Choroid plexus epithelial cell (primary cell): ENCODE measurements around the gene C3orf49.

Experiments used
- DNase-seq: peaks from one replicate; pipeline ENCODE4 v3.0.0-alpha.2; 2010; ENCODE audit warnings: low read depth
- H3K4me3 ChIP-seq: 2 replicates; pipeline ENCODE4 v1.5.1; 2011; ENCODE audit warnings: low read depth, mild to moderate bottlenecking, control low read depth, low read length, moderate library complexity
- TF ChIP-seq, protein P1 (sequence below): conservative IDR thresholded peaks from 2 replicates; pipeline ENCODE4 v1.5.1; 2011; ENCODE audit warnings: low read depth, mild to moderate bottlenecking, control low read depth, inconsistent platforms, low read length, moderate library complexity

Gene C3orf49

DNA sequence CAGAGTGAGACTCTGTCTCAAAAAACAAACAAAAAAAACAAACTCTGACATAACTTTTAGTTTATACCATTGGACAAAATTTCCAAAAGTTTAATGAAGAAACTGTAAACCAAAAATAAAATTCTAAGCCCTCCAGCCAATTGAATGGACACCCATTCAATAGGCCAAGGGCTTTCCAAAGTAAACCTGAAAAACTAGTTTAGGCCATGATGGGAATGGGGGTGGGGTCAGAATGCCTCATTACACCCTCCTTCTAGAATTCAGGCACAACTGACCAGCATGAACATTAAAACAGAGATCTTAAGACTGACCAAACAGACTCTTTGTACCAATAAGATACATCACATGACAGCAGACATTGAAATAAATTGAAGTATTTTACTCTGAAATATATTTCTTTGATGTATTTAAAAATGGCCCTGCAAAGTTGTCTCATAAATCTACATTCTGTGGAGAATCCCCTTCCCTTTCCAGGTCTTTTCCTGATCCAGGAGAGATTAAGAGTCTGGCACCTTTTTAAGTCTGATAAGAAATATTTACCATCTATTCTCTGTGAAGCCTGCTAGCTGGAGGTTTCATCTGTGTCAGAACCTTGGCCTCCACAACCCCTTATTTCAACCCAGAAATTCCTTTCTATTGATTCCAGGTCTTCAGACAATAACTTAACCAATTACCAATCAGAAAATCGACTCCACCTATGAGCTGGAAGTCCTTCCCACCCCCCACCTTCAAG lies 28.8 kb downstream of the C3orf49 start:
- no peak overlapping the region for H3K4me3 ChIP-seq
- DNase-seq: no peak
- TF ChIP-seq, protein P1, sequence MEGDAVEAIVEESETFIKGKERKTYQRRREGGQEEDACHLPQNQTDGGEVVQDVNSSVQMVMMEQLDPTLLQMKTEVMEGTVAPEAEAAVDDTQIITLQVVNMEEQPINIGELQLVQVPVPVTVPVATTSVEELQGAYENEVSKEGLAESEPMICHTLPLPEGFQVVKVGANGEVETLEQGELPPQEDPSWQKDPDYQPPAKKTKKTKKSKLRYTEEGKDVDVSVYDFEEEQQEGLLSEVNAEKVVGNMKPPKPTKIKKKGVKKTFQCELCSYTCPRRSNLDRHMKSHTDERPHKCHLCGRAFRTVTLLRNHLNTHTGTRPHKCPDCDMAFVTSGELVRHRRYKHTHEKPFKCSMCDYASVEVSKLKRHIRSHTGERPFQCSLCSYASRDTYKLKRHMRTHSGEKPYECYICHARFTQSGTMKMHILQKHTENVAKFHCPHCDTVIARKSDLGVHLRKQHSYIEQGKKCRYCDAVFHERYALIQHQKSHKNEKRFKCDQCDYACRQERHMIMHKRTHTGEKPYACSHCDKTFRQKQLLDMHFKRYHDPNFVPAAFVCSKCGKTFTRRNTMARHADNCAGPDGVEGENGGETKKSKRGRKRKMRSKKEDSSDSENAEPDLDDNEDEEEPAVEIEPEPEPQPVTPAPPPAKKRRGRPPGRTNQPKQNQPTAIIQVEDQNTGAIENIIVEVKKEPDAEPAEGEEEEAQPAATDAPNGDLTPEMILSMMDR: no peak

DNA sequence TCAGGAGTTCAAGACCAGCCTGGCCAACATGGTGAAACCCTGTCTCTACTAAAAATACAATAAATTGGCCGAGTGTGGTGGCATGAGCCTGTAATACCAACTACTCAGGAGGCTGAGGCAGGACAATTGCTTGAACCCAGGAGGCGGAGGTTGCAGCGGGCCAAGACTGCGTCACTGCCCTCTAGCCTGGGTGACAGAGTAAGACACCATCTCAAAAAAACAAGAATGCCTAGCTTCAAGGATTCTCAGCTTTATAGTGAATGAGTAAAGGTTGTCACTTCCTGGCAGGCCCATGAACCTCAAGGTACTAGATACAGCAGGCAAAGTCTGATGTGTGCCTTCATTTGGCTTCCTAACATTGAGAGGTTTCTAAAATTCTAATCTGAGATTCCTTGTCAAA lies 30.1 kb downstream of the C3orf49 start:
- TF ChIP-seq, protein P1: no peak
- DNase-seq: no peak
- H3K4me3 ChIP-seq: no peak overlapping the region

DNA sequence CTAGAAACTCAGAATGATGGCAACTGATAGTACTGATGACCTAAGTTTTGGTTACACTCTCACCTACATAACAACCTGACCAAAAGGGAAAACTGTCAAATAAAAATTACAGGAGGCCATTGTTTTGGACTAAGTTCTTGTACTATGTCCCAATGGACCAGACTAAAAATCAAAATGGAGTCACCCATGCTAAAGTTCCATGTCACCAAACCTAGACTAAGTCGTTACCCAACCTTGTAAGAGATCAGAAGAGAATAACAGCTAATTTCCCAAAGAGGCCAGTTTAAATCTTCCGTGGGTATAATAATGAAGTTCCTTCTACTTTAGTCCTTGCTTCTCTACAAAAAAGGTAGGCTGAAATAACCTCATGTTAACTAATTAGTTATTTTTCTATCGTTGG lies 32.2 kb downstream of the C3orf49 start:
- DNase-seq: no peak
- TF ChIP-seq, protein P1: no peak
- no peak overlapping the region for H3K4me3 ChIP-seq

DNA sequence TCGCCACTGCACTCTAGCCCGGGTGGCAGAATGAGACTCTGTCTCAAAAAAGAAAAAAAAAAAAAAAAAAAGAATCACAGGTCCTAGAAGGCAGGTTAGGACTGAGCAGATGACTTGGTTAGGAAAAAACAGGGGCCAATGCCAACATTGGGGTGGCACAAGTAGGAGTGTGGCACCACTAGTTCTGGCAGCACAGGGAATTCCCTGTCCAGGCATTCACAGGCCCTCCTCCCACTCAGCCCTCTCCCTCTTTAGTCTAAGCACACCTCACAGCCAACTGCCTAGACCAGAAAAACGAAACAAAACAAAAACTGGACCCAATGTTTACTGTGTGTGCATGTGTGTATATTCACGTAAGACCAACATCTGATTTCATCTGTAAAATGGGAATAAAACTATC lies 34.0 kb downstream of the C3orf49 start:
- TF ChIP-seq, protein P1: no peak
- DNase-seq: no peak
- H3K4me3 ChIP-seq: no peak overlapping the region

DNA sequence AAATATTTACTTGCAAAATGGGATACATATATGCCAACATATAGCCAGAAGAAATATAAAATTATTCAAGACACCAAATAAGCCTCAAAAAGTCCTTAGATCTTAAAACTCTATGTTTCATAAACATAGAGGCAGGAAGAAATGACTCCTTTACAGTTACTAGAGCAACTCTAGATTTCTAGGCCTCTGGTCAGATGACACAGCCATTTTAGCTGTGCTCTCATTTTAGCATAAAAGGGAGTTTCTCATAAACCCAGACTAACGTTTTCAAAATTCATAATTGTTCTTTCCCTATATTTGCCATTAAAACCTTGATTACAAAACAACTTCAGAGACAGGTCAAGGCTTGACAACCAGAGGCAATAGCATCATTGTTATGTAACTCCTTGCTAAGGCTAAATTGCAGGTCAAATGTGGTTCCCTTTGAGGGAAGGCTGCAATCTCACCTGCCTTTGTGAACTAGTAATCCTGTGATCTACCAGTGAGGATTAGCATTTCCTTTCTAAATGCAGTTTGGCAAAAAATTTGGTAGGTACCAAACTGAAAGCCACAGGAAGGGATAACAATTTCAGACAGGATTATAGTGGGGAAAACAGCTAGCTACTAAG lies 36.3 kb downstream of the C3orf49 start:
- DNase-seq: peak; percentile 11
- TF ChIP-seq, protein P1: no peak

DNA sequence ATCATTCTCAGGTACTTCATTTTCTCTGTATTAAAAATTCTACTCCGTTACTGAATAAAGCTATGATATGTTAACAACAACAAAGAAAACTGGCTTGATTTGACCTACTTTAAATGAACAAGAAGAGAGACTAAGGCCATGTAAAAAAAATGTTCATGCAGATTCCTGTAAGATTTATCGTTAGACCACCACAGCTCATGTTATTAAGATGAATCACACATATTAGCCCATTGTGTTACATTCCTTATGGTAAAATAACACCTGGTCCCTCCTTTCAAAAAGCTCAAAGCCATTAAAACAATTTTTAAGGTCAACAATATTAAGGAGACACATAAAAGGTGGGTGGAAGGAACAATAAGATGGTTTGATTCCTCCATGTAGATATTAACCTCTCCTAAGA lies 38.2 kb downstream of the C3orf49 start:
- peak; percentile 63 for DNase-seq
- no peak overlapping the region for H3K4me3 ChIP-seq
- TF ChIP-seq, protein P1: no peak

More for the DNA sequence above, 36.3 kb downstream of the C3orf49 start:
- H3K4me3 ChIP-seq: no peak overlapping the region

DNA sequence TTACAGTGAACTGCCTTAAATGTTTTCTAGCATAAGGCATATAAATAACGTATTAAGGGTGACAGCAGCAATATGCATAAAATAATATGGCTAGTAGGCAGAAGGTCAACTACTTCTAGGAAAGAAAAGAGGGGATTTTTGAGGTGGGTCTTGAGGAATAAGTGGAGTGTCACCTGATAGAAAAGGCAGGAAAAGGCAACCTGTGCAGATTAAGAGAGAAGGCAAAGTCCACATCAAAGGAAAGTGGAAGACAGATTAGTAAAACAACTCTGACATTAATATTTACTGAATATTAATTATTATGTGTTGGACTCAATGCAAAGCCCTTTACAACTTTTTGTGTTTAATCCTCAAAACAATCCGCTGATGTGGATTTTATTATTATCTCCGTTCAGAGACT lies 41.7 kb downstream of the C3orf49 start:
- TF ChIP-seq, protein P1: no peak
- DNase-seq: no peak
- no peak overlapping the region for H3K4me3 ChIP-seq
